Ishikawa (cell line): Measurements from ENCODE around the gene AUP1.

Experiments used
- CEBPB ChIP-seq: IDR thresholded peaks from 2 replicates; pipeline ENCODE4 v1.6.1; 2012
- FOXM1 ChIP-seq: IDR thresholded peaks from 2 replicates; pipeline ENCODE4 v1.6.1; 2012; ENCODE audit warnings: low read depth, borderline replicate concordance
- MAX ChIP-seq: IDR thresholded peaks from 2 replicates; pipeline ENCODE4 v1.6.1; 2012
- RAD21 ChIP-seq: IDR thresholded peaks from 2 replicates; pipeline ENCODE4 v1.6.1; 2012; ENCODE audit warnings: low read depth
- REST ChIP-seq: IDR thresholded peaks from 2 replicates; pipeline ENCODE4 v1.6.1; 2012; ENCODE audit warnings: low read depth, mild to moderate bottlenecking
- TAF1 ChIP-seq: IDR thresholded peaks from 2 replicates; pipeline ENCODE4 v1.6.1; 2012; ENCODE audit warnings: low read depth, mild to moderate bottlenecking
- YY1 ChIP-seq: IDR thresholded peaks from 2 replicates; pipeline ENCODE4 v1.6.1; 2012; ENCODE audit warnings: low read depth

- no peak for TF ChIP-seq MAX
- TF ChIP-seq RAD21: no peak
- TF ChIP-seq FOXM1: no peak
- no peak for TF ChIP-seq TAF1
- no peak for TF ChIP-seq REST
- no peak for TF ChIP-seq YY1
- no peak for TF ChIP-seq CEBPB
These were observed 7.0 kb downstream of the AUP1 start for GRCh38 chr2:74522516-74522915.
